HG02943 (cell line): Measurements from ENCODE around the gene NAMPT.
"Not testable (repeated sequence)": the region's sequence is repeated elsewhere in the genome, so short reads cannot be mapped to it uniquely, and the experiment has no call there.

Experiments used
- ATAC-seq: cut with Tn5 transposase; IDR thresholded peaks from one replicate; pipeline ENCODE4 v1.9.1; 2021; ENCODE audit warnings: mild to moderate bottlenecking, low read depth, moderate library complexity; ENCODE audit not compliant: unreplicated experiment

The NAMPT gene

DNA sequence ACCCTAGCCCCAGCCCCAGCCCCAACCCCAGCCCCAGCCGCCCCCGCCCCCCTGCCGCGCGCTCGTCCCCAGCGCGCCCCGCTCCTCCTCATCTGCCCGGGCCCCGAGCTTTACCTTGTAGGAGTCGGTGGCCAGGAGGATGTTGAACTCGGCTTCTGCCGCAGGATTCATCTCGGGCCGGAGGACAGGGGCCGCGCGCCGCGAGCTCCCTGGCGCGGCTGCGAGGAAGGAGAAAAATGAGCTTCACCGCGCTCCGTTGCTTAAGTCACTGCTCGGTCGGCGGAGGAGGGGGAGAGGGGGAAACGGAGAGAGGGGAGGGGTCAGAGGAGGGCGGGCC, at the start of gene NAMPT:
TSS of gene NAMPT (minus strand) at position 270 of the 337 bp plus-strand sequence. CDS start at position 171, 99 bp downstream.
- no peak for ATAC-seq

DNA sequence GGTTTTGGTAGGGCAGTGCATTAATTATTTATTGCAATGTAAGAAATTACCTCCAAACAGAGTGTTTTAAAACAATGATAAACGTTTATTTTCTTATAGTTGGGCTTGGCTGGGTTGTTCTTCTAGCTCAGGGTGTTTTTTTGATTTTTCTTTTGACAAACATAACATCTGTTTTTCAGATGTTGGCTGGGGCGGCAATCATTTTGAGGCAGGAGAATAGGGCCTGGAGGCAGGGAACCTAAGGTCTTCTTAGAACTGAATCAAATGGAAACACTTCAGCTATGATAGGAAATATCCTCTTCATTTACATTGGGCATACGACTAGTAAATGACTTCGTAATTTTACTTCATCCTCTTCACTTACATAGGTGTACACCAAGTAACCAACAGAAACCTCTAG, 47.4 kb upstream of the NAMPT start:
- no peak for ATAC-seq

DNA sequence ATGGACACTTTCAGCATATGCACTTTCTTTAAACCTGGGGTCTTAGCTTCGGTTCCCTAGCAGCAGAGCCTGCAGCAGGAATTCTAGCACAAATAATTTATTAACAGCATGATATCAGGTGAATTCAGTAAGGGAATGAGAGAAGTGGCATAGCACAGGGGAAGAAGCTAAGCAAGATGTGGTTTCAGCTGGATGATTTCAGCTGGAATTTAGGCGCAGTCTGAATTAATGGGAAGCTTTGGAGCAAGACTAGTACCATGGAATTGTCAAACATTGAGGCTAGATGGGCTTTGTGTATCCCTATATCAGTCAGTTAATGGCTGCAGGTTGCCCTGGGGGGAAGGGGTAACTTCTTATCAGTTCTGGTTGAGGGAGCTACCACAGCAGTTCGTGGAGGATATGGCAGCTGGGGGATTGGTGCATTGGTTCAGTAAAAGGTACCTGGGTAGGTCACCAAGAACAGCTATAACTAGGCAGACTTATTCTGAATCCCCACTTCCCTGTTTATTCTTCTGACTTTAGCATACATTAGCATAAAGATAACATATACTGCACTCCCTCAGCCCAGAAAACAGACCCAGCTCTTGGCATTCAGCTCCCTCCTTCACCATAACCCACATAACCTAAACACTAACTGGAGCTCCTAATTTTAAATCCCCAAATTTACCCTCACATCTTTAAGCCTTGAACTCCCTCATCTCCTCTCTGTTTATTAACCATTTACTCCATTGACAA, 46.8 kb upstream of the NAMPT start:
- ATAC-seq, result no peak

DNA sequence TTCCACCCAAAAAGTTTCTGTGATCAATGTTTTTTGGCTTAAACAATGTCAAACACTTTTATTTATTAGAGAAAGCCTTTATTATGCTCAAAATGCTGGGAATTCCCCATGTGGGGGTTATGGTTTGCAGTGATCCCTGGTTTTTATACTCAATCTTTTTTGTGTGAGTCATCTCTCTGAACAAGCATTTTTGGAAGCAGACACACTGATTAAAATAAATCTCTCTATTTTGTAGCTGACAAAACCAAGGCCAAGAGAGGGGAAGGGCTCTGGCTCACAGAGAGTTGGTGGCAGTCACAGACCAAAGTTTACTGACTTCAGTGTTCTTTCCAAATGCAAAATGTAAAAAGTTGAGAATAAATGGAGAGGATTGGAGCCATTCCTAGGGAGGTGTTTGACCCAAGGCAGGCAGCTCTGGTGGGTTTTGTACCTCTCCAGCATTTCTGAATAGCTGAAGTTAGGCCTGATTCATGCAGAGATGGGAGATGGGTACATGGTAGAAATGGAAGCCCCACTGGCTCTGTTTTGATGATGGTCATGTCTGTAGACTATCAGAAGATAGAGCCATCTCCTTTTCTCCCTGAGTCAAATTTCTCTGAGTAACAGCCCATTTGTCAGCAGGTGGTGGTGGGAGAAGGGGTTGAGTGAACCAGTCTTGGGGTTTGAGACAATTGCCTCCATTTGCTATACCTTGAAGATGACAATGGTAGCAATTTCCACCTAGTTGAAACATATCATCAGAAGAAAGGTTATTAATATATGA, 45.4 kb upstream of the NAMPT start:
- no peak for ATAC-seq

DNA sequence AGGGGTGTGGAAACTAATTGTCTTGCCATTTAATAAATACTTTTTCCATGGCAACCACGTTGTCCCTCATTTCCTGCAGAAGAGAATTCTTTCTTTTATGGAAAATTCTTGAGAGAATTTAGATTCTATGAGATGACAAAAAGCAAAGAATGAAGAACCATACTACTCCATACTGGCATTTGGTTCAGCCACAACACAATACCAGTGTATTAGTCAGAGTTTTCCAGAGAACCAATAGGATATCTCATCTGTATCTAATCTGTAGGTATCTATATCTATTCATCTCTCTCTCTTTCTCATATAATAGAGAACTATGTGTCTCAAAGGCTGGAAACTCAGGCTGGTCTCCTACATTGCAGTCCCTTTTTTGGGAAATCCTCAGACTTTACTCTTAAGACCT, 44.6 kb upstream of the NAMPT start:
- no peak for ATAC-seq

DNA sequence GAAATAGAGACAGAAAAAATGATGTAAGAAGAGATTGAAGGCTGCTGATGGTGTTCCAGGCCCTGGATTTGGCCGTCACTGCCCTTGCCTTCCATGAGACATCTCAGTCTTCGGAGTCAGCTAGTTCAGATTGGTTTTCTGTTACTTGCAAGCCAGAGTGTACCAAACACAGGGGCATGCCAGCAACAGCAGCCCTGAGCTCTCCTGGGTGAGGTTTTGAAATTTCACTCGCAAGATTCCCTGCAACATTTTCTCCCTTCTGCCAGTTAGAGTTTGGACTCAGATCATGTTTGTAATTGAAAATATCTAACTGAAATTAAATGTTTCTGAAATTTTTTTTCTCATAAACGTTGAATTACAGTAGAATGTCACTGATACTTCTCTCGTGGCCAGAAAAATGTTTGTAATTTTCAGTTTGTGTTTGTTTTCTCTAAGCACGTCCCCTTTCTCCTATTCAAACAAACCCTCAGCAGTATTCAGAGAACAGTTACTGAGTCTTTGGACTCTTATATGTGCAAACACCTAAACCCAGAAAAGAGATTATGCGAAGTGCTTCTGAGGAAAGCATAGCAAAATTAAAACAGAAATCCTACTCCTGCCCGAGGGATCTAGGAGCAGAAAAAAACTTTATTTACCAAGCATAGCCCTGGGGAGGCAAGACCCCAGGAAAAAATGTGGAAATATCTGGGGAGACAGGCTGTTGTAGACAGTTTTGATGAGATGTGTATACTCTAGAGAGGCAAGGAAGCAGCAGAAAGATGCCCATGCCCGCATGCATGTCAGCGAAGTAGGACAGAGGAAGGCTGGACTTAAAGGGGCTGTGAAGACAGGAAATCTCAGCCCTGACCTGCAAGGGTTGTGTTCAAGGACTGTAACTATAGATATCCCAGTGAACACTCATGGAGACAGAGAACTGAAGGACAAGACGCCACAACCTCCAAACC, 43.0 kb upstream of the NAMPT start:
- ATAC-seq, result no peak

DNA sequence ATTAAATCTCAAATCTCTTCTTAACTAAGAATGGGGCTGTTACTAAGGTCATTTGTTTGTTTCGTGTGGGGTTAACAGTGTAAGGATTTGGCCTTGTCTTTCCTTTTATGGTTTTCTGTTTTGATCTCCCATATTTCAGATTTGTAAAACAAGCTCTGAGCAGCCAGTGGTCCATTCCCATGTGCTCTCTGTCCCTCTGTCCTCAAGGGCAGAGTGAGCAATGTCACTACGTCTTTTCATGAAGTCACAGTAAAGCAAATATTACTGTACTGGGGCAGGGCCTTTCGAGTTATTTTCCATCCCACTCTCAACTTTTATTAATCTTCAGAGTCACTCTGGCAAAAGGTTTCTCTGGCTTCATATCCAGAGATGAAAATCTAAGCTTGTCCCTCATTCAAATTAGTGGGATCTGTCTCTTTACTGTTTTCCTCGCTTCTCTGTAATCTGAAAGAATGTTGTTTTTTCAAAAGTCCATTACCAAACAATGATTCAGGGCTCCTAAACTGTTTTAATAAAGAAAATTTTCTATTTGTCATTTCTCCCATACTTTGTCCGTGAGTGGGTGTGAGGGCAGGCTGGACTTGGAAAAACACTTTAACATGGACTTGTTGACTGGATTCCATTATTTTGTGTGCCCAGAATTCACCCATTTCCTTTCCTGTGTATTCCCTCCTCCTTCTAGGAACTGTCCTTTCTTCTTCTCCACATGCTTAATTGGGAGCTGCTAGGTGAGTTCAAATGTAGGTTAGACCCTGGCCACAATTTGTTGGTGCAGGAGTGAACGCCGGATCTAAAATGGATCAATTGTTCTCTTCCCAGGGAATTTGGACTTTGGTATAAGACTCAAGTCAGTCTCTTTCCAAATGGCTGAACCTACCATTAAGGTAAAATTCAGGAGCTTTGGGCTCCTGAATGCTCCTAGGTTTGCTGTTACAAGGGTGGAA, 42.1 kb upstream of the NAMPT start:
- no peak for ATAC-seq

DNA sequence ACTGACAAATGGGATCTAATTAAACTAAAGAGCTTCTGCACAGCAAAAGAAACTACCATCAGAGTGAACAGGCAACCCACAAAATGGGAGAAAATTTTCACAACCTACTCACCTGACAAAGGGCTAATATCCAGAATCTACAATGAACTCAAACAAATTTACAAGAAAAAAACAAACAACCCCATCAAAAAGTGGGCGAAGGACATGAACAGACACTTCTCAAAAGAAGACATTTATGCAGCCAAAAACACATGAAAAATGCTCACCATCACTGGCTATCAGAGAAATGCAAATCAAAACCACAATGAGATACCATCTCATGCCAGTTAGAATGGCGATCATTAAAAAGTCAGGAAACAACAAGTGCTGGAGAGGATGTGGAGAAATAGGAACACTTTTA, 39.7 kb upstream of the NAMPT start:
- ATAC-seq, result not testable (repeated sequence)

DNA sequence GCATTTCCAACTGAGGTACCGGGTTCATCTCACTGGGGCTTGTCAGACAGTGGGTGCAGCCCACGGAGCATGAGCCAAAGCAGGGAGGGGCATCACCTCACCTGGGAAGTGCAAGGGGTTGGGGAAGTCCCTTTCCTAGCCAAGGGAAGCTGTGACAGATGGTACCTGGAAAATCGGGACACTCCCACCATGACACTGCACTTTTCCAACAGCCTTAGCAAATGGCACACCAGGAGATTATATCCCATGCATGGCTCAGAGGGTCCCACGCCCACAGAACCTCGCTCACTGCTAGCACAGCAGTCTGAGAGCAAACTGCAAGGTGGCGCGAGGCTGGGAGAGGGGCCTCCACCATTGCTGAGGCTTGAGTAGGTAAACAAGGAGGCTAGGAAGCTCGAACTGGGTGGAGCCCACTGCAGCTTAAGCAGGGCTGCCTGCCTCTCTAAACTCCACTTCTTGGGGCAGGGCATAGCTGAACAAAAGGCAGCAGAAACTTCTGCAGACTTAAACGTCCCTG, 35.5 kb upstream of the NAMPT start:
- ATAC-seq, result not testable (repeated sequence)

DNA sequence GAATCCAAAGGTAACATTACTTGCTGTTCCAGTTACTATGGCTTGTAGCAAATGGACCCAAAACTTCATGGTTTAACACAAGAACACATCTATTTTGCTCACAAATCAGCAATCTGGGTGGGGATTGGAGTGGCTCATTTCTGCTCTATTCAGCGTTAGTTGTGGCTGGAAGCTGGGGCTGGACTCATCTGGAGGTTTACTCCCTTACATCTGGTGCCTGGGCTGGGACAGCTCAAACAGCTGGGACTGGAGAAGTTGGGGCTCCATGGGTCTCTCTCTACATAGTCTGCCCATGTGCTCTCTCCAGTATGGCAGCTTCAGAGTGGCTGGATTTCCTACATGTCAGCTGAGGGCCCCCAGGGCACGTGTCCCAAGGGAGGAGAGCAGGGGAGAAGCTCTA, 33.7 kb upstream of the NAMPT start:
- no peak for ATAC-seq

DNA sequence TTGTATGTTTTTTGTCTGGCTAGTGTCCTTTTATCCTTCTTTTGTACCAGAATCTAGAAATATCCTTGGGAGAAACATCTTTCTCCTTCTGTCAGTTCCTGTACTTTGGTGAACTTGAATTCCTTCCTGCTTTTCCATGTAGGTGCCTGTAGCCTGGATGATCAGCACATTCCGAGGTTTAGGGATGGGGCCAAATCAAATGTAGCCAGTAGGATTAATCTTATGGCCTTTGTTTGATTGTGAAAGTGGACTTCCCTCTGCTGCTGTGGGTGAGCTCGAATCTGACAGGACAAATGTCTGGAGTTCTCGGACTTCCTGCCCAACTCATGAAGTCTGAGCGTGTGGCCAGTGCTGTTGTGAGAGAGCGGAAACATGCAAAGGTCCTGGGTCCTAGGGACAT, 33.2 kb upstream of the NAMPT start:
- no peak for ATAC-seq

DNA sequence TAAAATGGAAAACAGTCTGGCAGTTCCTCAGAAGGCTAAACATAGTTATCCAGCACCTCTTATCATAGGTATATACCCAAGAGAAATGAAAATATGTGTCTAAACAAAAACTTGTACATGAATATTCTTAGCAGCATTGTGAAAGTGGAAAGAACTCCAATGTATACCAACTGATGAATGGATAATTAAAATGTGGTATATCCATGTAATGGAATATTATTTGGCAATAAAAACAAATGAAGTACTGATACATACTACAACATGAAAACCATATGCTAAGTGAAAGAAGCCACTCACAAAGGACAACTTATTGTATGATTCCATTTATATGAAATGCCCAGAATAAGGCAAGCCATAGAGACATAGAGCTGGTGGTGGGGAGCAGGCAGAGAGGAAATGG, 32.2 kb upstream of the NAMPT start:
- ATAC-seq, result no peak

DNA sequence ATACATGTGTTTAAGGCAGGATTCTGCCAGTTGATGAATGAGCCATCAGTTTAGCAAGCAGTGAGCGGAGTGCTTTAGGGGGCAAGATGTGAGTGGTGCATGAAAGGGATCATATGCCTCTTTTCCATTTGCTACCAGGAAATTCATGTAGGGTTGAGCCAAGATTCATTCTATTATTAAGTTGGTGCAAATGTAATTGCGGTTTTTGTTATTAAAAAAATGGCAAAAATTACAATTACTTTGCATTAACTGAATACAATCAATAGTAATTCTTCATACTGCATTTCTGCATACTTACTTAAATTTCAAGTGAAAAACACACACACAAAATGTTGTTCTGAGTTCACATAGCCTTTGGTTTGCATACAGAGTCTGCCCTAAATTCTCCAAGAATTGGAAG, 30.1 kb upstream of the NAMPT start:
- no peak for ATAC-seq

DNA sequence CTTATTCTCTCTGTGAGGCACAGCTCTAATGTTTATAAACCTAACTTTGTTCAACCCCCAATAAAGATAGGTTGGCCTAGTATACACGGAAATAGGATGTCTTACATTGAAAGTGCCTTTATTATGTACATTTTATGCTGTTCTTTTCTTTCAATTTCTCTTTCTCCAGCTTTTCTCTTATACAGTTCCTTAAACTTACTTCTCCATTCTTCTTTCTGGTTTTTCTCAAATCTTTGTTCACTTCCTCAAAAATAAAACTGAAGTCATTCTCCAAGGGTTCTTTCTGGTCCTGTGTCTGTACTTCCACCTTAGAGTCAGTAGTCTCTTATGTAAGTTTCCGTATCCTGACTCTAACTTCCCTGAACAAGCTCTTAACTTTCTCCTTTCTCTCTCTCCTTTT, 29.2 kb upstream of the NAMPT start:
- ATAC-seq, result no peak

DNA sequence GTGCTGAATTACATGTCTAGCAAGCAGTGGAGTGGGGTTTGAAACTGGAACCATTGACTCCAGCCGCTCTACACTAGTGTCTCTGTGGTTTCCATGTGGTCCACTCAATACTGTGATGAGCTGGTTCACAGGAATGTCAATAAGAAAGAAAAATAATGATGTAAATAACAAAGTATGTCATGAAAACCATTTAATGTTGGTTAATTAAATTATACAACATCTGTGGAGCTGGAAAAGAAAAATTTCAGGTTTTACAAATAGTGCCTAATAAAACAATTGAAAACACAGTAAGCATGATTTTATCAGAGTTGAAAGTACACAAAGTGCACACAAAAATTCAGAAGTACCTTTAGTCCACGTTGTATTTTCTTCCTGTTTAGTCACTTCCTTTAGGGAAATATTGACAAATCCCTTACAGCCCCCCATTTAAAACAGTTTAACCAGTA, 28.7 kb upstream of the NAMPT start:
- no peak for ATAC-seq

DNA sequence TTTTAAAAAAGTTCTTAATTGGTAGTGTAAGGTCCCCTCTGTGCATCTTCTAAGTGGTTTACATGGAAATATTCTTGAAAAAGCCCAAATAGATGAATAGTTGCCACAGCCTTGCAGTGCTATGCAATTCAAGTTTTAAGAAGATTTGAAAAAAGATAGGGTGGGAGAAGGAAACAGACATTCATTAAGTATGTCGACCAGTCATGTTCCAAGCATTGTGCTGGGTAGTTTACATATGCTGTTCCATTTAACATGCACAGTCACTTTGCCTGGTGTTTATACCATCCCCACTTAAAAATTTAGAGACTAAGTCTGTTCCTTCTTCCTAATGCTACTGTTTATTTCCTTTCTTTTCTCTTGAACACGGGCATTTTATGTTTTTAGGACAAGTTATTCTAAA, 28.1 kb upstream of the NAMPT start:
- no peak for ATAC-seq

DNA sequence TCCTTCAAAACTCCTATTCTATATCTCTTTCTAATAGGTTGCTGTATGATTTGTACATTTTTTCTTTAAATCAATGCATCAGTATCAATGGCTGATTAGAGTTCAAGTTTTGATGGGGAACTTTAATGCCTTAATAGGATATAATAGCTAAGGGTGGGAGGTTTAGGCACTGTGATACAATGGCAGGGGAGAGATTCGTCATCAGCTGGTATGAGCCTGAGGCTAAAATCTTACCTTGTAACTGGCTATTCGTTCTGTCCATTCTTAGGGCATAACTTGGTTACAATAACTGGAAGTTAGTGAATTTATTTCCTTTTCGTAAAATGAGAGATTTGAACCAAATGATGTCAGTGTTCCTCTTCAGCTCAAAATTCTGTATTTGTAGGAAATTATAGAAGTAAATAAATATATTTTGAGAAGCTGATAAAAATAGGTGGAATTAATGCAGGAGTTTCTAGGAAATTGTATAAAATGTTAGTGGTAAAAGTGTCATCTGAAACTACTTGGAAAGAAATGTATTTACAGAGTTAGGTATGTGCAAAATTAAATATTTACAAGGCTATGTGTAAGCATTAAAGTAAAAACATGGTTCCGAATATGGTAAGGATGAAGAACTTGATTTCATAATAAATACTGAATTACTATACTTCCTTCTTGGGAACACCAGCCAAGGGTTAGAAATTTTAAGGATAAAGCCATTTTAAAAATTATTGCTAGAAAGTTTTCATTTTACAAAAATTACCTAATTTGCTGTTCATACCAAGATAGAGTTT, 27.5 kb upstream of the NAMPT start:
- ATAC-seq, result no peak

DNA sequence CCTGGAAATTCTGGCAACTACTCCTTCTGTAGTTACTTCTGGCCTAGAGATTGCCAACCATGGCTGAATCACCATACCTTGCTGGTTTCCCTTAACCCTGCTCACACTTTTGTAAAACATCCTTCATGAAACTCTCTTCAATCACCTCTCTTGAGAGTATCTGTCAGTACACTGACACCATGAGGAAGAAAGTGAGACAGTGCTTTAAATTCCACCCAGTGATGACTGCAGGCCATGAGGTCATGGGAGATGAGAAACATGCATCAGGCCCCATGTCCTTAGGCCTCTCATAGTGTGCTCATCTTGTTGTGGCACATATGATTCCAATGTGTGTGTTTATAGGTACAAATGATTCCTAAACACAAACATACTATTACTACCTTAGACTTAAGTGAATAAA, 24.6 kb upstream of the NAMPT start:
- ATAC-seq, result no peak

DNA sequence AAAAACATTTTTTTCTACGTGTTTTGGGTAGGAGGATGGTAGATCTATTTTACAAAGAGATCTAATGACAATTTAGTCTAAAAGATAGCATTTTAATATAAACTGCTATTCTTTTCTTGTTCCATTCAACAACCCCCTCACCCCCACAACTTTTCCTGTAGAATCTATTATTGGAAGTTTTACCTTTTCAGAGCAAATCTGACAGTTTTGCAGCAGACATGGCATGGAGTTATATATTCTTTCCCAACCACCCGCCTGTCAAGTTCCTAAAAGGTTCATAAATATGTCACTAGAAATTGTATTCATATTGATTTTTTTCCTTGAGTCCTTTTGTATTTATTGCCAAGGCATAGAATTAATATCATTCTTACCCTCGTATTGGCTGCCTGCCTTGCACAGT, 21.5 kb upstream of the NAMPT start:
- ATAC-seq, result no peak
